HepG2 (cell line): Measurements from ENCODE around the gene ZFAND2B.

Experiments used
- BRCA1 ChIP-seq: sonication (generic); formaldehyde crosslinking; IDR thresholded peaks from 2 replicates; pipeline ENCODE4 v1.4.0; 2020; ENCODE audit warnings: missing genetic modification reagents
- PTBP1 ChIP-seq: fragments of 200-400 bp; formaldehyde crosslinking; IDR thresholded peaks from 2 replicates; pipeline ENCODE4 v1.6.1; 2018; ENCODE audit warnings: low read length, low read depth; ENCODE audit not compliant: poor library complexity, severe bottlenecking
- SUZ12 ChIP-seq: fragments of 150-350 bp; IDR thresholded peaks from 2 replicates; pipeline ENCODE4 v1.6.1; 2014; ENCODE audit warnings: low read depth, low read length
- TGIF2 ChIP-seq: IDR thresholded peaks from 2 replicates; pipeline ENCODE4 v1.6.1; 2016; ENCODE audit warnings: control low read depth, missing compliant biosample characterization
- ZNF350 ChIP-seq: sonication (generic); formaldehyde crosslinking; IDR thresholded peaks from 2 replicates; pipeline ENCODE4 v1.4.0; 2020; ENCODE audit warnings: mild to moderate bottlenecking, low read depth, missing genetic modification reagents, borderline replicate concordance
- TF ChIP-seq, protein P1 (sequence below): sonication (generic); formaldehyde crosslinking; IDR thresholded peaks from 2 replicates; pipeline ENCODE4 v1.5.1; 2020; ENCODE audit warnings: mild to moderate bottlenecking, missing genetic modification reagents, moderate library complexity
- TF ChIP-seq, protein P2 (sequence below): sonication (generic); formaldehyde crosslinking; IDR thresholded peaks from 2 replicates; pipeline ENCODE4 v1.5.0; 2020; ENCODE audit warnings: mild to moderate bottlenecking, missing genetic modification reagents, moderate library complexity

DNA sequence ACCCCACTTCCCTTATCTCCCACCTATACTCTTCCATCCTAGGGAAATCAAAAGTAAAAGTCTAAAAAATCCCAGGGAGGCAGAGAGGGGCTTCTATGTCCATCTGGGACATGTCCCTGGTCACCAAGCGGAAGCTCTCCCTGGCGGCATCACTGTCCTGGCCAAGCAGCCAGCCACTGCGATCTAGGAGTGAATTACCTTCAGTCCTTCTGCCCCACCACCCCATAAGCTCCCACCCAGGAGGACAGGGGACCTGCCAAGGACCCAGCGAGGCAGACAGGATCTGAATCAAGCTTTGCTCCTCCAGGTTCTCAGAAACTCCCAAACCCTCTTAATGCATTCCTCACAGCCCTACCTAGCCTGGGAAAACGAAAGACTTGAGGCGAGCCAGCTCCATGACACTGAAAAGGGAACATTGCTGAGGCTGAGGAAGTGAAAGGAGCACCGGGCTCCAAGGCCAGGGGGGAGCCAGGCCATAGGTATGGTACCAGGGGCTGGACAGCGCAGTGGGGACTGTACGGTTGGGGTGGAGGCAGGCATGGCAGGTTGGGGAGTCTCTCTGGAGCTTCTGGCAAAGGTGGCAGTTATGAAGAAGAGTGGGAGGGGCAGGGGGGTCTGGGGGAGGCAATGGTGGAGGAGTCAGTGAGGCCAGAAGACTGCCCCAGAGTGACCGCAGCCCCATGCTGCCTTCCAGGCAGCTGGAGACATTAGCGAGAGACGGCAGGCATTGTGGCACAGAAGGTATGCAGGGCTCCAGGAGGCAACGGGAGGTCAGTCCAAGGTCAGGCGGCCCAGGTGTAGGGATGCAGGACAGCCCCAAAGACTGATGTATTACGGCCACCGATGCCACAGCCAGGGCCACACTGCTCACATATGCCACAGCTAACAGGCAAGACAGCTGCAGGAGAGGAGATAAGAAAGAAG, 34.1 kb upstream of the ZFAND2B start:
- TF ChIP-seq, protein P1, sequence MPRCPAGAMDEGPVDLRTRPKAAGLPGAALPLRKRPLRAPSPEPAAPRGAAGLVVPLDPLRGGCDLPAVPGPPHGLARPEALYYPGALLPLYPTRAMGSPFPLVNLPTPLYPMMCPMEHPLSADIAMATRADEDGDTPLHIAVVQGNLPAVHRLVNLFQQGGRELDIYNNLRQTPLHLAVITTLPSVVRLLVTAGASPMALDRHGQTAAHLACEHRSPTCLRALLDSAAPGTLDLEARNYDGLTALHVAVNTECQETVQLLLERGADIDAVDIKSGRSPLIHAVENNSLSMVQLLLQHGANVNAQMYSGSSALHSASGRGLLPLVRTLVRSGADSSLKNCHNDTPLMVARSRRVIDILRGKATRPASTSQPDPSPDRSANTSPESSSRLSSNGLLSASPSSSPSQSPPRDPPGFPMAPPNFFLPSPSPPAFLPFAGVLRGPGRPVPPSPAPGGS (CRISPR knock-in tag) = no peak
- TF ChIP-seq, protein P2, sequence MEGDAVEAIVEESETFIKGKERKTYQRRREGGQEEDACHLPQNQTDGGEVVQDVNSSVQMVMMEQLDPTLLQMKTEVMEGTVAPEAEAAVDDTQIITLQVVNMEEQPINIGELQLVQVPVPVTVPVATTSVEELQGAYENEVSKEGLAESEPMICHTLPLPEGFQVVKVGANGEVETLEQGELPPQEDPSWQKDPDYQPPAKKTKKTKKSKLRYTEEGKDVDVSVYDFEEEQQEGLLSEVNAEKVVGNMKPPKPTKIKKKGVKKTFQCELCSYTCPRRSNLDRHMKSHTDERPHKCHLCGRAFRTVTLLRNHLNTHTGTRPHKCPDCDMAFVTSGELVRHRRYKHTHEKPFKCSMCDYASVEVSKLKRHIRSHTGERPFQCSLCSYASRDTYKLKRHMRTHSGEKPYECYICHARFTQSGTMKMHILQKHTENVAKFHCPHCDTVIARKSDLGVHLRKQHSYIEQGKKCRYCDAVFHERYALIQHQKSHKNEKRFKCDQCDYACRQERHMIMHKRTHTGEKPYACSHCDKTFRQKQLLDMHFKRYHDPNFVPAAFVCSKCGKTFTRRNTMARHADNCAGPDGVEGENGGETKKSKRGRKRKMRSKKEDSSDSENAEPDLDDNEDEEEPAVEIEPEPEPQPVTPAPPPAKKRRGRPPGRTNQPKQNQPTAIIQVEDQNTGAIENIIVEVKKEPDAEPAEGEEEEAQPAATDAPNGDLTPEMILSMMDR (CRISPR knock-in tag) = no peak
- no peak for TF ChIP-seq PTBP1
- TF ChIP-seq SUZ12 = no peak
- TF ChIP-seq TGIF2 (CRISPR knock-in tag) = no peak
- no peak for TF ChIP-seq BRCA1 (CRISPR knock-in tag)
- no peak for TF ChIP-seq ZNF350 (CRISPR knock-in tag)
